OCI-LY7 (cell line): ENCODE results near the gene MSH2. TPM values are rescaled to one million over a fixed set of nuclear protein-coding genes. Genes with fewer than 3 reads are reported as not detected.
A peak's percentile ranks its signal among the peaks of the same experiment; 100 is the strongest.

Source experiments
- BruUV-seq: library from RNA; stranded (reverse); fragments of 400-500 nt; replicated peaks from 2 replicates; lab custom pipeline; 2021; lab: Mats Ljungman, UMichigan
- CTCF ChIA-PET: fragments of 300-600 bp; sonication (Branson Sonifier 250); formaldehyde crosslinking; loops from one replicate; lab custom pipeline; 2022; ENCODE audit warnings: antibody characterized with exemption; ENCODE audit not compliant: unreplicated experiment; lab: Charles Lee
- POLR2A ChIA-PET: fragments of 300-600 bp; sonication (Branson Sonifier 250); formaldehyde crosslinking; loops from one replicate; lab custom pipeline; 2022; ENCODE audit warnings: antibody characterized with exemption; lab: Charles Lee
- DNase-seq: peaks from one replicate; pipeline ENCODE4 v3.0.0-alpha.2; 2015; ENCODE audit warnings: low spot score
- H2AFZ ChIP-seq: fragments of 200-600 bp; sonication (generic), shearing (Covaris generic); 2 replicates; pipeline ENCODE4 v1.6.1; 2014; ENCODE audit warnings: mild to moderate bottlenecking, antibody characterized with exemption, low read length, moderate library complexity
- H3K27ac ChIP-seq: fragments of 200-600 bp; sonication (generic); 2 replicates; pipeline ENCODE4 v1.5.1; 2014; ENCODE audit warnings: mixed run types, low read depth, mild to moderate bottlenecking, moderate library complexity, low read length, inconsistent platforms; ENCODE audit not compliant: poor library complexity, severe bottlenecking
- H3K36me3 ChIP-seq: fragments of 200-600 bp; sonication (generic); 2 replicates; pipeline ENCODE4 v1.6.1; 2014; ENCODE audit warnings: mild to moderate bottlenecking, antibody characterized with exemption, low read length, moderate library complexity, mixed read lengths; ENCODE audit not compliant: insufficient read depth
- H3K4me1 ChIP-seq: fragments of 200-600 bp; sonication (generic); 2 replicates; pipeline ENCODE4 v1.5.1; 2014; ENCODE audit warnings: mild to moderate bottlenecking, low read length; ENCODE audit not compliant: insufficient read depth, poor library complexity, severe bottlenecking
- H3K4me2 ChIP-seq: fragments of 200-600 bp; sonication (generic); 2 replicates; pipeline ENCODE4 v1.6.1; 2014; ENCODE audit warnings: mild to moderate bottlenecking, low read length
- H3K4me3 ChIP-seq: fragments of 200-600 bp; sonication (generic); 2 replicates; pipeline ENCODE4 v1.5.1; 2014; ENCODE audit warnings: mild to moderate bottlenecking, low read depth, low read length; ENCODE audit not compliant: poor library complexity, severe bottlenecking
- H3K79me2 ChIP-seq: fragments of 200-600 bp; sonication (generic); 2 replicates; pipeline ENCODE4 v1.6.1; 2016; ENCODE audit warnings: low read depth, mild to moderate bottlenecking, low read length, moderate library complexity, mixed read lengths; ENCODE audit not compliant: insufficient read depth
- H3K9me2 ChIP-seq: fragments of 200-600 bp; sonication (generic); 2 replicates; pipeline ENCODE4 v1.6.1; 2016; ENCODE audit warnings: mild to moderate bottlenecking, low read length, mixed read lengths; ENCODE audit not compliant: insufficient read depth
- H3K9me3 ChIP-seq: fragments of 200-600 bp; sonication (generic); 2 replicates; pipeline ENCODE4 v1.6.1; 2014; ENCODE audit warnings: mild to moderate bottlenecking, mixed run types, low read length, mixed read lengths
- H4K20me1 ChIP-seq: fragments of 200-600 bp; sonication (generic); 2 replicates; pipeline ENCODE4 v1.6.1; 2014; ENCODE audit warnings: mild to moderate bottlenecking, antibody characterized with exemption, low read length, moderate library complexity, mixed read lengths; ENCODE audit not compliant: insufficient read depth
- EZH2phosphoT487 ChIP-seq: fragments of 200-600 bp; sonication (generic); IDR thresholded peaks from 2 replicates; pipeline ENCODE4 v1.6.1; 2018; ENCODE audit warnings: low read depth, borderline replicate concordance, mild to moderate bottlenecking, mixed run types, antibody characterized with exemption, low read length, moderate library complexity, mixed read lengths
- intact Hi-C: fragments of 100-400 bp; cut with micrococcal nuclease; formaldehyde crosslinking; loops from one replicate; pipeline ENCODE4 v1.10.0; 2022; ENCODE audit not compliant: unreplicated experiment
- total RNA-seq, 2 experiments: library from RNA; depleted of rRNA in 1 of 2; stranded (reverse); fragments of >200 nt in 1 of 2; shearing (Covaris generic) in 1 of 2; gene quantifications; 2 replicates each; pipeline ENCODE4 v1.2.3, GENCODE V29; 2014 to 2022
- TF ChIP-seq, protein P1 (sequence below): fragments of 200-600 bp; sonication (generic); conservative IDR thresholded peaks from 2 replicates; pipeline ENCODE4 v1.5.1; 2014; ENCODE audit warnings: mild to moderate bottlenecking, antibody characterized with exemption, low read length, moderate library complexity, mixed read lengths

MSH2 gene
- total RNA-seq, 2 experiments from 2014 or later = 96.8 to 97.8 TPM

- Histone ChIP-seq H3K4me2 (no peak overlapping the region), H3K9me3 (no peaks in the 10 kb centered on the region), H3K9me2 (no peaks in the 10 kb centered on the region), H3K4me3 (no peak overlapping the region), H3K36me3 (peaks cover 94% of the 10 kb centered on the region), H4K20me1 (no peaks in the 10 kb centered on the region), H3K79me2 (no peaks in the 10 kb centered on the region), H3K27ac (no peak overlapping the region), H3K4me1 (no peaks in the 10 kb centered on the region), H2AFZ (no peak overlapping the region)
- TF ChIP-seq, protein P1, sequence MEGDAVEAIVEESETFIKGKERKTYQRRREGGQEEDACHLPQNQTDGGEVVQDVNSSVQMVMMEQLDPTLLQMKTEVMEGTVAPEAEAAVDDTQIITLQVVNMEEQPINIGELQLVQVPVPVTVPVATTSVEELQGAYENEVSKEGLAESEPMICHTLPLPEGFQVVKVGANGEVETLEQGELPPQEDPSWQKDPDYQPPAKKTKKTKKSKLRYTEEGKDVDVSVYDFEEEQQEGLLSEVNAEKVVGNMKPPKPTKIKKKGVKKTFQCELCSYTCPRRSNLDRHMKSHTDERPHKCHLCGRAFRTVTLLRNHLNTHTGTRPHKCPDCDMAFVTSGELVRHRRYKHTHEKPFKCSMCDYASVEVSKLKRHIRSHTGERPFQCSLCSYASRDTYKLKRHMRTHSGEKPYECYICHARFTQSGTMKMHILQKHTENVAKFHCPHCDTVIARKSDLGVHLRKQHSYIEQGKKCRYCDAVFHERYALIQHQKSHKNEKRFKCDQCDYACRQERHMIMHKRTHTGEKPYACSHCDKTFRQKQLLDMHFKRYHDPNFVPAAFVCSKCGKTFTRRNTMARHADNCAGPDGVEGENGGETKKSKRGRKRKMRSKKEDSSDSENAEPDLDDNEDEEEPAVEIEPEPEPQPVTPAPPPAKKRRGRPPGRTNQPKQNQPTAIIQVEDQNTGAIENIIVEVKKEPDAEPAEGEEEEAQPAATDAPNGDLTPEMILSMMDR = no peak
- TF ChIP-seq EZH2phosphoT487 = no peak
- POLR2A ChIA-PET = interaction anchor here (0.7 to 2.2 kb wide), 3 partner anchors 9 to 19 kb away, joined by 3 to 9 read pairs (median 4); partner anchors contain the start of gene MSH2
- CTCF ChIA-PET = no interaction called here
- intact Hi-C loops = no loop called here
- DNase-seq = no peak
- no TSS peak for BruUV-seq
These were observed 19.1 kb downstream of the MSH2 start for GRCh38 chr2:47422016-47422415.

GRCh38 chr2:47422560-47422959 lies 19.6 kb downstream of the MSH2 start:
- ChIA-PET POLR2A (interaction anchor here (0.6 to 2.2 kb wide), 7 partner anchors 9 to 1314 kb away, joined by 3 to 9 read pairs (median 4); partner anchors contain the start of gene MSH2), CTCF (no interaction called here)
- no peak overlapping the region for H3K27ac ChIP-seq
- BruUV-seq = no TSS peak
- no peaks in the 10 kb centered on the region for H3K9me3 ChIP-seq
- no peak overlapping the region for H2AFZ ChIP-seq
- H3K36me3 ChIP-seq = peaks cover 94% of the 10 kb centered on the region
- no peak for DNase-seq
- intact Hi-C loops = no loop called here
- no peak overlapping the region for H3K4me2 ChIP-seq
- no peaks in the 10 kb centered on the region for H4K20me1 ChIP-seq
- H3K9me2 ChIP-seq = no peaks in the 10 kb centered on the region
- no peaks in the 10 kb centered on the region for H3K4me1 ChIP-seq
- TF ChIP-seq, protein P1 = no peak
- TF ChIP-seq EZH2phosphoT487 = no peak
- H3K79me2 ChIP-seq = no peaks in the 10 kb centered on the region
- no peak overlapping the region for H3K4me3 ChIP-seq

GRCh38 chr2:47426786-47427185 lies 23.8 kb downstream of the MSH2 start:
- TSS peak; percentile 15 for BruUV-seq

More at GRCh38 chr2:47426786-47427185, 23.8 kb downstream of the MSH2 start:
- ChIA-PET POLR2A (interaction anchor here (0.6 to 1.7 kb wide), 3 partner anchors 12 to 98 kb away, joined by 4 read pairs; partner anchors contain the start of gene MSH2), CTCF (no interaction called here)
- H3K4me2 ChIP-seq = no peak overlapping the region
- intact Hi-C loops = no loop called here
- no peak overlapping the region for H2AFZ ChIP-seq
- no peak for TF ChIP-seq EZH2phosphoT487
- TF ChIP-seq, protein P1 = no peak
- peaks cover 95% of the 10 kb centered on the region for H3K36me3 ChIP-seq
- H3K9me2 ChIP-seq = no peaks in the 10 kb centered on the region
- no peaks in the 10 kb centered on the region for H3K79me2 ChIP-seq
- H3K27ac ChIP-seq = no peak overlapping the region
- no peaks in the 10 kb centered on the region for H3K4me1 ChIP-seq
- no peaks in the 10 kb centered on the region for H4K20me1 ChIP-seq
- H3K4me3 ChIP-seq = no peak overlapping the region
- H3K9me3 ChIP-seq = no peaks in the 10 kb centered on the region
- no peak for DNase-seq
